Astrocyte (in vitro differentiated cells and primary cell): ENCODE data around the gene SHANK2. TPM values are rescaled to one million over a fixed set of nuclear protein-coding genes. Genes with fewer than 3 reads are reported as not detected.

Experiments used
- DNase-seq: peaks from one replicate; pipeline ENCODE4 v3.0.0-alpha.2; 2010; ENCODE audit warnings: low read depth
- FAIRE-seq: peaks from 2 replicates; lab custom pipeline; 2011; peaks lifted over from hg19 to GRCh38; lab: Jason Lieb, UNC
- H2AFZ ChIP-seq: 2 replicates; pipeline ENCODE4 v1.6.0; 2012; ENCODE audit warnings: low read depth, low read length, inconsistent platforms
- H3K27ac ChIP-seq: 2 replicates; pipeline ENCODE4 v1.5.1; 2011; ENCODE audit warnings: low read depth, low read length, inconsistent platforms
- H3K27me3 ChIP-seq: 2 replicates; pipeline ENCODE4 v1.6.0; 2011; ENCODE audit warnings: low read length, inconsistent platforms; ENCODE audit not compliant: insufficient read depth
- H3K36me3 ChIP-seq: 2 replicates; pipeline ENCODE4 v1.5.1; 2011; ENCODE audit warnings: low read length, inconsistent platforms; ENCODE audit not compliant: insufficient read depth
- H3K4me1 ChIP-seq: 2 replicates; pipeline ENCODE4 v1.5.1; 2011; ENCODE audit warnings: low read length, inconsistent platforms; ENCODE audit not compliant: insufficient read depth
- H3K4me2 ChIP-seq: 2 replicates; pipeline ENCODE4 v1.6.0; 2012; ENCODE audit warnings: low read length, inconsistent platforms
- H3K4me3 ChIP-seq: 2 replicates; pipeline ENCODE4 v1.5.1; 2011; ENCODE audit warnings: low read depth, mild to moderate bottlenecking, low read length, inconsistent platforms; ENCODE audit not compliant: insufficient read depth
- H3K79me2 ChIP-seq: 2 replicates; pipeline ENCODE4 v1.6.0; 2012; ENCODE audit warnings: mild to moderate bottlenecking, low read length, inconsistent platforms; ENCODE audit not compliant: insufficient read depth
- H3K9ac ChIP-seq: 2 replicates; pipeline ENCODE4 v1.6.0; 2012; ENCODE audit warnings: mild to moderate bottlenecking, low read length, inconsistent platforms
- H3K9me3 ChIP-seq: 2 replicates; pipeline ENCODE4 v1.5.1; 2012; ENCODE audit warnings: low read depth, mild to moderate bottlenecking, low read length, inconsistent platforms; ENCODE audit not compliant: insufficient read depth
- H4K20me1 ChIP-seq: 2 replicates; pipeline ENCODE4 v1.6.0; 2012; ENCODE audit warnings: low read length, inconsistent platforms; ENCODE audit not compliant: insufficient read depth
- H3K27ac Mint-ChIP-seq: one replicate; pipeline ENCODE4 v1.8.0; 2021; ENCODE audit warnings: mild to moderate bottlenecking, mixed read lengths; ENCODE audit not compliant: unreplicated experiment
- H3K27me3 Mint-ChIP-seq: one replicate; pipeline ENCODE4 v1.8.0; 2021; ENCODE audit warnings: low read depth, mixed read lengths; ENCODE audit not compliant: unreplicated experiment
- H3K36me3 Mint-ChIP-seq: one replicate; pipeline ENCODE4 v1.8.0; 2021; ENCODE audit warnings: low read depth, mixed read lengths; ENCODE audit not compliant: unreplicated experiment
- H3K4me1 Mint-ChIP-seq: one replicate; pipeline ENCODE4 v1.8.0; 2021; ENCODE audit warnings: low read depth, mixed read lengths; ENCODE audit not compliant: unreplicated experiment
- H3K4me3 Mint-ChIP-seq: one replicate; pipeline ENCODE4 v1.8.0; 2021; ENCODE audit warnings: mild to moderate bottlenecking, moderate library complexity, mixed read lengths; ENCODE audit not compliant: unreplicated experiment
- H3K9me3 Mint-ChIP-seq: one replicate; pipeline ENCODE4 v1.8.0; 2021; ENCODE audit warnings: mild to moderate bottlenecking, mixed read lengths; ENCODE audit not compliant: unreplicated experiment
- CTCF ChIP-seq: IDR thresholded peaks from 2 replicates; pipeline ENCODE4 v1.5.1; 2011; ENCODE audit warnings: low read depth, mild to moderate bottlenecking, inconsistent platforms, low read length, moderate library complexity; ENCODE audit not compliant: insufficient read depth
- EZH2 ChIP-seq: IDR thresholded peaks from 2 replicates; pipeline ENCODE4 v1.6.1; 2012; ENCODE audit warnings: mild to moderate bottlenecking, low read length, inconsistent platforms; ENCODE audit not compliant: insufficient read depth
- total RNA-seq: library from RNA; stranded (reverse); gene quantifications from 2 replicates; pipeline ENCODE4 v1.2.1, GENCODE V29; 2021

The SHANK2 gene
- total RNA-seq, 1 donor from 2014 or later: 10.1 TPM

GRCh38 chr11:71267807-71268421 is 15.5 kb upstream of the SHANK2 start:
- DNase-seq (no peak), FAIRE-seq (no peak)
- no peak overlapping the region for H2AFZ ChIP-seq
- Mint-ChIP-seq H3K27me3 (peaks cover 28% of the 10 kb centered on the region), H3K4me3 (no peak overlapping the region), H3K27ac (no peak overlapping the region), H3K36me3 (no peaks in the 10 kb centered on the region), H3K9me3 (peaks cover 6% of the 10 kb centered on the region), H3K4me1 (peaks cover 13% of the 10 kb centered on the region)
- no peaks in the 10 kb centered on the region for H4K20me1 ChIP-seq
- no peaks in the 10 kb centered on the region for H3K79me2 ChIP-seq
- no peak overlapping the region for H3K27ac ChIP-seq
- peaks cover 5% of the 10 kb centered on the region for H3K4me1 ChIP-seq
- no peaks in the 10 kb centered on the region for H3K36me3 ChIP-seq
- no peak for TF ChIP-seq CTCF
- no peak for TF ChIP-seq EZH2
- no peak overlapping the region for H3K9ac ChIP-seq
- H3K27me3 ChIP-seq: peaks cover 10% of the 10 kb centered on the region
- H3K4me3 ChIP-seq: no peak overlapping the region
- H3K4me2 ChIP-seq: no peak overlapping the region
- no peaks in the 10 kb centered on the region for H3K9me3 ChIP-seq

GRCh38 chr11:71266114-71266833 is 13.9 kb upstream of the SHANK2 start:
- no peak overlapping the region for H3K27ac Mint-ChIP-seq
- Histone ChIP-seq H3K9me3 (no peaks in the 10 kb centered on the region), H3K4me2 (no peak overlapping the region), H3K36me3 (no peaks in the 10 kb centered on the region), H3K27me3 (peaks cover 10% of the 10 kb centered on the region), H3K4me1 (peaks cover 5% of the 10 kb centered on the region), H2AFZ (no peak overlapping the region), H3K4me3 (no peak overlapping the region), H3K27ac (no peak overlapping the region), H4K20me1 (no peaks in the 10 kb centered on the region), H3K9ac (no peak overlapping the region), H3K79me2 (no peaks in the 10 kb centered on the region)
- DNase-seq (no peak), FAIRE-seq (no peak)
- H3K27me3 Mint-ChIP-seq: peaks cover 28% of the 10 kb centered on the region
- H3K9me3 Mint-ChIP-seq: no peaks in the 10 kb centered on the region
- TF ChIP-seq EZH2 (no peak), CTCF (no peak)
- no peak overlapping the region for H3K4me3 Mint-ChIP-seq
- no peaks in the 10 kb centered on the region for H3K36me3 Mint-ChIP-seq
- H3K4me1 Mint-ChIP-seq: peaks cover 13% of the 10 kb centered on the region
